ENCODE results near the gene ADAMTS14. TPM values are rescaled to one million over a fixed set of nuclear protein-coding genes. Genes with fewer than 3 reads are reported as not detected.

Gene ADAMTS14
- total RNA-seq, 1 experiment from 2014 or later, result 1.9 TPM

- DNase-seq, result no peak
- ChIA-PET CTCF (no interaction called here), POLR2A (ENCODE audit: unreplicated experiment) (no interaction called here)
- H3K9me3 ChIP-seq (ENCODE audit: insufficient read depth, low read depth), result no peaks in the 10 kb centered on the region
- intact Hi-C loops (cut with micrococcal nuclease; ENCODE audit: unreplicated experiment), result no loop called here
- no peaks in the 10 kb centered on the region for H3F3A ChIP-seq (ENCODE audit: insufficient read depth, low read depth)
- no peaks in the 10 kb centered on the region for H3K27me3 ChIP-seq (ENCODE audit: insufficient read depth, low read depth)
- BruUV-seq (replicated peaks), result no TSS peak
- TF ChIP-seq, protein P1, sequence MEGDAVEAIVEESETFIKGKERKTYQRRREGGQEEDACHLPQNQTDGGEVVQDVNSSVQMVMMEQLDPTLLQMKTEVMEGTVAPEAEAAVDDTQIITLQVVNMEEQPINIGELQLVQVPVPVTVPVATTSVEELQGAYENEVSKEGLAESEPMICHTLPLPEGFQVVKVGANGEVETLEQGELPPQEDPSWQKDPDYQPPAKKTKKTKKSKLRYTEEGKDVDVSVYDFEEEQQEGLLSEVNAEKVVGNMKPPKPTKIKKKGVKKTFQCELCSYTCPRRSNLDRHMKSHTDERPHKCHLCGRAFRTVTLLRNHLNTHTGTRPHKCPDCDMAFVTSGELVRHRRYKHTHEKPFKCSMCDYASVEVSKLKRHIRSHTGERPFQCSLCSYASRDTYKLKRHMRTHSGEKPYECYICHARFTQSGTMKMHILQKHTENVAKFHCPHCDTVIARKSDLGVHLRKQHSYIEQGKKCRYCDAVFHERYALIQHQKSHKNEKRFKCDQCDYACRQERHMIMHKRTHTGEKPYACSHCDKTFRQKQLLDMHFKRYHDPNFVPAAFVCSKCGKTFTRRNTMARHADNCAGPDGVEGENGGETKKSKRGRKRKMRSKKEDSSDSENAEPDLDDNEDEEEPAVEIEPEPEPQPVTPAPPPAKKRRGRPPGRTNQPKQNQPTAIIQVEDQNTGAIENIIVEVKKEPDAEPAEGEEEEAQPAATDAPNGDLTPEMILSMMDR (conservative IDR thresholded peaks at IDR 0.05), result no peak
- TF ChIP-seq EZH2 (IDR thresholded peaks at IDR 0.05; ENCODE audit: low read depth), result no peak
- H2AFZ ChIP-seq, result no peak overlapping the region
- H3K4me2 ChIP-seq, result no peak overlapping the region
- H3K4me3 ChIP-seq, result no peak overlapping the region
- H3K9me2 ChIP-seq (ENCODE audit: insufficient read depth), result no peaks in the 10 kb centered on the region
- H3K27ac ChIP-seq, result no peak overlapping the region
- H3K4me1 ChIP-seq (replicated peaks; ENCODE audit: insufficient read depth), result no peaks in the 10 kb centered on the region
- H3K36me3 ChIP-seq (ENCODE audit: low read depth), result no peaks in the 10 kb centered on the region
- no peaks in the 10 kb centered on the region for H3K79me2 ChIP-seq (ENCODE audit: low read depth)
- no peaks in the 10 kb centered on the region for H4K20me1 ChIP-seq (ENCODE audit: insufficient read depth)
Measured at GRCh38 chr10:70690589-70690988, 18.3 kb downstream of the ADAMTS14 start.

- no peaks in the 10 kb centered on the region for H4K20me1 ChIP-seq (ENCODE audit: insufficient read depth)
- H3K9me2 ChIP-seq (ENCODE audit: insufficient read depth), result no peaks in the 10 kb centered on the region
- intact Hi-C loops (cut with micrococcal nuclease; ENCODE audit: unreplicated experiment), result no loop called here
- H3K4me1 ChIP-seq (replicated peaks; ENCODE audit: insufficient read depth), result no peaks in the 10 kb centered on the region
- H3K27me3 ChIP-seq (ENCODE audit: insufficient read depth, low read depth), result no peaks in the 10 kb centered on the region
- H3K4me2 ChIP-seq, result no peak overlapping the region
- CTCF ChIA-PET, result no interaction called here
- POLR2A ChIA-PET (ENCODE audit: unreplicated experiment), result no interaction called here
- BruUV-seq (replicated peaks), result no TSS peak
- no peaks in the 10 kb centered on the region for H3F3A ChIP-seq (ENCODE audit: insufficient read depth, low read depth)
- H3K36me3 ChIP-seq (ENCODE audit: low read depth), result no peaks in the 10 kb centered on the region
- H3K4me3 ChIP-seq, result no peak overlapping the region
- no peak for DNase-seq
- H3K27ac ChIP-seq, result no peak overlapping the region
- TF ChIP-seq, protein P1 (conservative IDR thresholded peaks at IDR 0.05), result no peak
- no peak for TF ChIP-seq EZH2 (IDR thresholded peaks at IDR 0.05; ENCODE audit: low read depth)
- H2AFZ ChIP-seq, result no peak overlapping the region
- H3K79me2 ChIP-seq (ENCODE audit: low read depth), result no peaks in the 10 kb centered on the region
- no peaks in the 10 kb centered on the region for H3K9me3 ChIP-seq (ENCODE audit: insufficient read depth, low read depth)
Measured at GRCh38 chr10:70691611-70692010, 19.3 kb downstream of the ADAMTS14 start.

GRCh38 chr10:70692043-70692603, 19.8 kb downstream of the ADAMTS14 start:
- Histone ChIP-seq H4K20me1 (ENCODE audit: insufficient read depth) (no peaks in the 10 kb centered on the region), H3K4me2 (no peak overlapping the region), H3K27ac (no peak overlapping the region), H3K27me3 (ENCODE audit: insufficient read depth, low read depth) (no peaks in the 10 kb centered on the region), H3K4me1 (replicated peaks; ENCODE audit: insufficient read depth) (no peaks in the 10 kb centered on the region), H3K9me3 (ENCODE audit: insufficient read depth, low read depth) (no peaks in the 10 kb centered on the region), H2AFZ (no peak overlapping the region), H3K4me3 (no peak overlapping the region), H3K36me3 (ENCODE audit: low read depth) (no peaks in the 10 kb centered on the region), H3K9me2 (ENCODE audit: insufficient read depth) (no peaks in the 10 kb centered on the region), H3F3A (ENCODE audit: insufficient read depth, low read depth) (no peaks in the 10 kb centered on the region), H3K79me2 (ENCODE audit: low read depth) (no peaks in the 10 kb centered on the region)
- TF ChIP-seq, protein P1 (conservative IDR thresholded peaks at IDR 0.05), result no peak
- TF ChIP-seq EZH2 (IDR thresholded peaks at IDR 0.05; ENCODE audit: low read depth), result no peak
- intact Hi-C loops (cut with micrococcal nuclease; ENCODE audit: unreplicated experiment), result no loop called here
- CTCF ChIA-PET, result no interaction called here
- POLR2A ChIA-PET (ENCODE audit: unreplicated experiment), result no interaction called here
- no TSS peak for BruUV-seq (replicated peaks)
- DNase-seq, result no peak
